ENCODE data around the gene SRCAP. TPM values are rescaled to one million over a fixed set of nuclear protein-coding genes. Genes with fewer than 3 reads are reported as not detected.

Gene SRCAP
- total and polyA plus RNA-seq, 3 experiments from 2014 or later, result 33.0 to 76.3 (median 75.4) TPM

DNA sequence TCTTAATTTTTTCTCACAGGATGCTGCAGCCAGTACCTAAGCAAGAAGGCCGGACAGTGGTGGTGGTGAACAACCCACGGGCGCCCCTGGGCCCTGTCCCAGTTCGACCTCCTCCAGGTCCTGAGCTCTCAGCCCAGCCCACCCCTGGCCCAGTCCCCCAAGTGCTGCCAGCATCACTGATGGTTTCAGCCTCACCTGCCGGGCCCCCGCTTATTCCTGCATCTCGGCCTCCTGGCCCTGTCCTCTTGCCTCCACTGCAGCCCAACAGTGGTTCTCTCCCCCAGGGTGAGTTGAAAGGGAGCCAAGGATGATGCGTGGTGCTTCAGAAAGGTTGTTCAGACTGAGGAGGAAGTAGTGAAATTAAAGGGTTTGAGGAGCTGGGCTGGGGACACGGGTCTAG, 21.7 kb downstream of the SRCAP start:
- H3K9me3 ChIP-seq (ENCODE audit: low read length), result no peaks in the 10 kb centered on the region
- H3K27ac Mint-ChIP-seq, result peak overlapping the region in 4 of 8 donors; percentile 24 to 54 (median 34)
- no peak for DNase-seq
- peaks cover 20 to 30% (median 21%) of the 10 kb centered on the region in 3 donors for H3K4me1 Mint-ChIP-seq
- ChIA-PET CTCF (no interaction called here), POLR2A (no interaction called here)
- peaks cover 17 to 89% (median 37%) of the 10 kb centered on the region in 3 donors for H3K36me3 Mint-ChIP-seq
- peaks cover 12% of the 10 kb centered on the region for H3K4me1 ChIP-seq (ENCODE audit: insufficient read depth, low read length)
- H3K36me3 ChIP-seq (ENCODE audit: insufficient read depth, low read length), result peaks cover 80% of the 10 kb centered on the region
- H3K27me3 Mint-ChIP-seq, result no peaks in the 10 kb centered on the region
- no peaks in the 10 kb centered on the region for H3K9me3 Mint-ChIP-seq
- no peaks in the 10 kb centered on the region for H3K27me3 ChIP-seq (ENCODE audit: insufficient read depth, low read length, poor library complexity, severe bottlenecking)
- no peak overlapping the region for H3K4me3 ChIP-seq (ENCODE audit: low read length)
- no peak overlapping the region for H3K27ac ChIP-seq (ENCODE audit: low read depth, low read length)
- H3K4me3 Mint-ChIP-seq, result no peak overlapping the region

DNA sequence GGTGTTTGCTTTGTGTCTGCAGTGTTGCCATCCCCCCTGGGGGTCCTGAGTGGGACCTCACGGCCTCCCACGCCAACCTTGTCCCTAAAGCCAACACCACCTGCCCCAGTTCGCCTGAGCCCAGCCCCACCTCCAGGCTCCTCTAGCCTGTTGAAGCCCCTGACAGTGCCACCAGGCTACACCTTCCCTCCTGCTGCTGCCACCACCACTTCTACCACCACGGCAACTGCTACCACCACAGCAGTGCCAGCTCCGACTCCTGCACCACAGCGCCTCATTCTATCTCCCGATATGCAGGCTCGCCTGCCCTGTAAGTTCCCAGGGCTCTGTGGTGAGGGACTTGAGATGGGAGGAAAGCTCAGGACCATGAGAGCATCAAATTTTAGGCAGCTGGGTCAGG, 22.2 kb downstream of the SRCAP start:
- no peak for DNase-seq
- POLR2A ChIA-PET, result no interaction called here
- H3K4me1 ChIP-seq (ENCODE audit: insufficient read depth, low read length), result peaks cover 7% of the 10 kb centered on the region
- Mint-ChIP-seq H3K36me3 (peaks cover 12 to 89% (median 35%) of the 10 kb centered on the region in 3 donors), H3K27me3 (no peaks in the 10 kb centered on the region), H3K4me3 (no peak overlapping the region), H3K9me3 (no peaks in the 10 kb centered on the region), H3K4me1 (peaks cover 15 to 29% (median 19%) of the 10 kb centered on the region in 3 donors), H3K27ac (peak overlapping the region in 3 of 8 donors; percentile 32 to 57 (median 47))
- H3K9me3 ChIP-seq (ENCODE audit: low read length), result no peaks in the 10 kb centered on the region
- peaks cover 75% of the 10 kb centered on the region for H3K36me3 ChIP-seq (ENCODE audit: insufficient read depth, low read length)
- CTCF ChIA-PET, result no interaction called here
- no peak overlapping the region for H3K27ac ChIP-seq (ENCODE audit: low read depth, low read length)
- H3K4me3 ChIP-seq (ENCODE audit: low read length), result no peak overlapping the region
- H3K27me3 ChIP-seq (ENCODE audit: insufficient read depth, low read length, poor library complexity, severe bottlenecking), result no peaks in the 10 kb centered on the region

DNA sequence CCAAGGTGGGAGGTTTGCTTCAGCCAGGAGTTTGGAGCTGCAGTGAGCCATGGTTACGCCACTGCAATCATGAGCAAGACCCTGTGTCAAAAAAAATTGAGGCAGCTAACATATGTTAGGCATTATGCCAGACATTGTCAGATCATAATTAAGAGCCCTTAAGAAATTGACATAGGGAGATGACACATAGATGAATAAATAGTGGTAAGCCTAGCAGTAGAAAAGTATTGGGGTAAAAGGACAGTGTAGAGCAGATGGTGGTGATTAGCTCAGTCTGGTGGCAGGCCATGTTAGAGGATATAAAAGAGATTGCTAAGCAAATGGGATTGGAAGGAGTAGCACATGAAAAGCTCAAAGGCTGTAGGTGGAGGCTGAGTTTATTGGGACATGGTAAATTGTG, 22.6 kb downstream of the SRCAP start:
- Histone ChIP-seq H3K4me3 (ENCODE audit: low read length) (no peak overlapping the region), H3K9me3 (ENCODE audit: low read length) (no peaks in the 10 kb centered on the region), H3K27ac (ENCODE audit: low read depth, low read length) (no peak overlapping the region), H3K36me3 (ENCODE audit: insufficient read depth, low read length) (peaks cover 71% of the 10 kb centered on the region), H3K4me1 (ENCODE audit: insufficient read depth, low read length) (peaks cover 5% of the 10 kb centered on the region), H3K27me3 (ENCODE audit: insufficient read depth, low read length, poor library complexity, severe bottlenecking) (no peaks in the 10 kb centered on the region)
- POLR2A ChIA-PET, result no interaction called here
- peaks cover 9 to 87% (median 31%) of the 10 kb centered on the region in 3 donors for H3K36me3 Mint-ChIP-seq
- CTCF ChIA-PET, result no interaction called here
- DNase-seq, result no peak
- peaks cover 11 to 26% (median 15%) of the 10 kb centered on the region in 3 donors for H3K4me1 Mint-ChIP-seq
- H3K9me3 Mint-ChIP-seq, result no peaks in the 10 kb centered on the region
- no peaks in the 10 kb centered on the region for H3K27me3 Mint-ChIP-seq
- peak overlapping the region in 3 of 8 donors; percentile 14 to 79 (median 20) for H3K27ac Mint-ChIP-seq
- no peak overlapping the region for H3K4me3 Mint-ChIP-seq

DNA sequence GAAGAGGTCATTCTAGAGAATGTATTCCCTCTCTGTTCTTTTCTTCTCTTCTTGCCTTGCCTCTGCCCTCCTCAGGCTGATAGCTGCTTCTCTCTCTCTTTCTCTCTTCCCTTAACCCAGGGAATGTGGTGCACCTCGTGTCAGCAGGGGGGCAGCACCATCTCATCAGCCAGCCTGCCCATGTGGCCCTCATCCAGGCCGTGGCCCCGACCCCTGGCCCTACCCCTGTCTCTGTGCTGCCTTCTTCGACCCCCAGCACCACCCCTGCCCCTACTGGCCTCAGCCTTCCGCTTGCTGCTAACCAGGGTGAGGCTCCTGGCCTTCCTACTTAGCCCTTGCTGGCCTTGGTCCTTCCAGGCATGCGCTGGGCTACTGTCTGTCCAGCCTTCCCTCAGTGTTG, 23.5 kb downstream of the SRCAP start:
- POLR2A ChIA-PET, result no interaction called here
- H3K36me3 Mint-ChIP-seq, result peaks cover 9 to 86% (median 29%) of the 10 kb centered on the region in 3 donors
- H3K27me3 Mint-ChIP-seq, result no peaks in the 10 kb centered on the region

DNA sequence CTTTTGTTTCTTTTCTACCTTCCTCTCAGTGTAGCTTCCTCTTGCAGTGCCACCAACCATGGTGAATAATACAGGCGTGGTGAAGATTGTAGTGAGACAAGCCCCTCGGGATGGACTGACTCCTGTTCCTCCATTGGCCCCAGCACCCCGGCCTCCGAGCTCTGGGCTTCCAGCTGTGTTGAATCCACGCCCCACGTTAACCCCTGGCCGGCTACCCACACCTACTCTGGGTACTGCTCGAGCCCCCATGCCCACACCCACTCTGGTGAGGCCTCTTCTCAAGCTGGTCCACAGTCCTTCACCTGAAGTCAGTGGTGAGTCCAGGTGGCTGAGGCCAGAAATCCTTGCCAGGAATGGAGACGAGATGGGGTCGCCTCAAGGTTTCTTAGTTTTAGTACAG, 23.9 kb downstream of the SRCAP start:
- no peak overlapping the region for H3K4me3 Mint-ChIP-seq
- H3K4me3 ChIP-seq (ENCODE audit: low read length), result no peak overlapping the region
- H3K27ac Mint-ChIP-seq, result peak overlapping the region in 1 of 8 donors; percentile 42
- H3K9me3 Mint-ChIP-seq, result no peaks in the 10 kb centered on the region
- no peaks in the 10 kb centered on the region for H3K9me3 ChIP-seq (ENCODE audit: low read length)
- no peaks in the 10 kb centered on the region for H3K4me1 ChIP-seq (ENCODE audit: insufficient read depth, low read length)
- ChIA-PET CTCF (interaction anchor here (1.4 kb wide), 1 partner anchor 170 kb away, joined by 3 read pairs; the partner anchor contains the start of gene BCL7C), POLR2A (no interaction called here)
- H3K36me3 ChIP-seq (ENCODE audit: insufficient read depth, low read length), result peaks cover 60% of the 10 kb centered on the region
- H3K4me1 Mint-ChIP-seq, result peaks cover 7 to 21% (median 8%) of the 10 kb centered on the region in 3 donors
- H3K36me3 Mint-ChIP-seq, result peaks cover 9 to 85% (median 29%) of the 10 kb centered on the region in 3 donors
- no peak for DNase-seq
- no peaks in the 10 kb centered on the region for H3K27me3 ChIP-seq (ENCODE audit: insufficient read depth, low read length, poor library complexity, severe bottlenecking)
- no peaks in the 10 kb centered on the region for H3K27me3 Mint-ChIP-seq
- no peak overlapping the region for H3K27ac ChIP-seq (ENCODE audit: low read depth, low read length)

More for the DNA sequence above, 23.5 kb downstream of the SRCAP start:
- peak overlapping the region in 1 of 8 donors; percentile 70 for H3K27ac Mint-ChIP-seq
- Histone ChIP-seq H3K27ac (ENCODE audit: low read depth, low read length) (no peak overlapping the region), H3K4me1 (ENCODE audit: insufficient read depth, low read length) (no peaks in the 10 kb centered on the region), H3K27me3 (ENCODE audit: insufficient read depth, low read length, poor library complexity, severe bottlenecking) (no peaks in the 10 kb centered on the region), H3K36me3 (ENCODE audit: insufficient read depth, low read length) (peaks cover 63% of the 10 kb centered on the region), H3K4me3 (ENCODE audit: low read length) (no peak overlapping the region), H3K9me3 (ENCODE audit: low read length) (no peaks in the 10 kb centered on the region)
- peaks cover 6 to 21% (median 8%) of the 10 kb centered on the region in 3 donors for H3K4me1 Mint-ChIP-seq
- H3K9me3 Mint-ChIP-seq, result no peaks in the 10 kb centered on the region
- no peak overlapping the region for H3K4me3 Mint-ChIP-seq
- CTCF ChIA-PET, result no interaction called here
- DNase-seq, result no peak

DNA sequence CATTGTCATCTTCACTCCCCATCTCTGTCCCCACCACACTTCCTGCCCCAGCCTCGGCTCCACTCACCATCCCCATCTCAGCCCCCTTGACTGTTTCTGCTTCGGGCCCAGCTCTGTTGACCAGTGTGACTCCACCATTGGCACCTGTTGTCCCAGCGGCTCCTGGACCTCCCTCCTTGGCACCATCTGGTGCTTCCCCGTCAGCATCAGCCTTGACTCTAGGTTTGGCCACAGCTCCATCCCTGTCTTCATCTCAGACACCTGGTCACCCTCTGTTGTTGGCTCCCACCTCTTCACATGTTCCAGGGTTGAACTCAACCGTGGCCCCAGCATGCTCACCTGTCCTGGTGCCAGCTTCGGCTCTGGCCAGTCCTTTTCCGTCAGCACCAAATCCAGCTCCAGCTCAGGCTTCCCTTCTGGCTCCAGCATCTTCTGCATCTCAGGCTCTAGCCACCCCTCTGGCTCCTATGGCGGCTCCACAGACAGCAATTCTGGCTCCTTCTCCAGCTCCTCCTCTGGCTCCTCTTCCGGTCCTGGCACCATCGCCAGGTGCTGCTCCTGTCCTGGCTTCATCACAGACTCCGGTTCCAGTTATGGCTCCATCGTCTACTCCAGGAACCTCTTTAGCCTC, 24.9 kb downstream of the SRCAP start:
- no peaks in the 10 kb centered on the region for H3K27me3 Mint-ChIP-seq
- peaks cover 8 to 21% (median 9%) of the 10 kb centered on the region in 3 donors for H3K4me1 Mint-ChIP-seq
- H3K36me3 Mint-ChIP-seq, result peaks cover 9 to 85% (median 31%) of the 10 kb centered on the region in 3 donors
- Histone ChIP-seq H3K4me3 (ENCODE audit: low read length) (no peak overlapping the region), H3K36me3 (ENCODE audit: insufficient read depth, low read length) (peaks cover 65% of the 10 kb centered on the region), H3K4me1 (ENCODE audit: insufficient read depth, low read length) (no peaks in the 10 kb centered on the region), H3K9me3 (ENCODE audit: low read length) (no peaks in the 10 kb centered on the region), H3K27ac (ENCODE audit: low read depth, low read length) (no peak overlapping the region), H3K27me3 (ENCODE audit: insufficient read depth, low read length, poor library complexity, severe bottlenecking) (no peaks in the 10 kb centered on the region)
- ChIA-PET CTCF (interaction anchor here (1.4 to 1.5 kb wide), 2 partner anchors 24 to 169 kb away, joined by 3 to 4 read pairs; partner anchors contain the start of gene BCL7C), POLR2A (no interaction called here)
- H3K4me3 Mint-ChIP-seq, result peak overlapping the region in 1 of 7 donors; percentile 76
- no peaks in the 10 kb centered on the region for H3K9me3 Mint-ChIP-seq
- H3K27ac Mint-ChIP-seq, result peak overlapping the region in 7 of 8 donors; percentile 38 to 95 (median 68)
- DNase-seq, result no peak

DNA sequence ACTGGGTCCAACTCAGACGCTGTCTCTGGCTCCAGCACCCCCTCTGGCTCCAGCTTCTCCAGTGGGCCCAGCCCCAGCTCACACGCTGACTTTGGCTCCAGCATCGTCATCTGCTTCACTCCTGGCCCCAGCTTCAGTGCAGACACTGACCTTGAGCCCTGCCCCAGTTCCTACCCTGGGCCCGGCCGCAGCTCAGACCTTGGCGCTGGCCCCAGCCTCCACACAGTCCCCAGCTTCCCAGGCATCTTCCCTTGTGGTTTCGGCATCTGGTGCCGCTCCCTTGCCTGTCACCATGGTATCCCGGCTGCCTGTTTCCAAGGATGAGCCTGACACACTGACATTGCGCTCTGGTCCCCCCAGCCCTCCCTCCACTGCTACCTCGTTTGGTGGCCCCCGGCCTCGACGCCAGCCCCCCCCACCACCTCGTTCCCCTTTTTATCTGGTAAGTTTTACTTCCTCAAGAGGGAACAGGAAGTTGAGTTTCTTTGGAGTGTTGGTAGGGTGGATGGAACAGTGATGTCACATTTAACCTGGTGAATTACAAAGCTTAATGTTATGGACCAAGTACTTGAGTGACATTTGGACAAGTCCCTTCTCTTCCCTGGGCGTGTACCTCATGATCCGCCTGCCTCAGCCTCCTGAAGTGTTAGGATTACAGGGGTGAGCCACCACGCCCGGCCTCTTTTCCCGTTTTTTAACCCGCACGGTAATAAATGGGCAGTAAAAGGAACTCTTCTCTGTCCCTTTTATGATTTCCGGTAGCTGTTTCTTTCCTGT, 25.9 kb downstream of the SRCAP start:
- peaks cover 7 to 20% (median 9%) of the 10 kb centered on the region in 3 donors for H3K4me1 Mint-ChIP-seq
- no peaks in the 10 kb centered on the region for H3K9me3 Mint-ChIP-seq

DNA sequence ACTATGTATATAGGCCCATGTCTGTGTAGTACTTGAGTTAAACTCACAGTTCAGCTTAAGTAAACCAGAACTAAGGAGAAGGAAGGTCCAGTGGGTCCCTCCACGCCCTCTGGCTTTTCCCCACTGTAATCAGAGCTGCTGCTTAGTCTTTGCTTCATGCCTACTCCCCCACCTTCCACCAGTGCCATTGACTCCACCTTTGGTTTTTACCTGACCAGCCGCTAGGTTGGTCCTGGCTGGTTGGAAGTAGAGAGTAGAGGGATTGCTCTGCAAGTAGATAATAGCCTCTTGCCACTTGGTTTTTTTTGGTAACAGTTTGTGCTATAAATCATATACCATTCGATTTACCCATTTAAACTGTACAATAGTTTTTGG, 26.4 kb downstream of the SRCAP start:
- H3K9me3 Mint-ChIP-seq, result no peaks in the 10 kb centered on the region
- no peak overlapping the region for H3K4me3 Mint-ChIP-seq
- peaks cover 69% of the 10 kb centered on the region for H3K36me3 ChIP-seq (ENCODE audit: insufficient read depth, low read length)
- POLR2A ChIA-PET, result no interaction called here
- H3K27me3 Mint-ChIP-seq, result no peaks in the 10 kb centered on the region
- no peaks in the 10 kb centered on the region for H3K9me3 ChIP-seq (ENCODE audit: low read length)
- H3K27ac ChIP-seq (ENCODE audit: low read depth, low read length), result no peak overlapping the region
- no peak overlapping the region for H3K4me3 ChIP-seq (ENCODE audit: low read length)
- no peaks in the 10 kb centered on the region for H3K27me3 ChIP-seq (ENCODE audit: insufficient read depth, low read length, poor library complexity, severe bottlenecking)
- peak overlapping the region in 3 of 8 donors; percentile 23 to 50 (median 37) for H3K27ac Mint-ChIP-seq
- H3K36me3 Mint-ChIP-seq, result peaks cover 9 to 87% (median 28%) of the 10 kb centered on the region in 3 donors
- CTCF ChIA-PET, result no interaction called here
- H3K4me1 ChIP-seq (ENCODE audit: insufficient read depth, low read length), result no peaks in the 10 kb centered on the region
- DNase-seq, result no peak
- peaks cover 4 to 17% (median 9%) of the 10 kb centered on the region in 3 donors for H3K4me1 Mint-ChIP-seq

More for the DNA sequence above, 25.9 kb downstream of the SRCAP start:
- Histone ChIP-seq H3K27me3 (ENCODE audit: insufficient read depth, low read length, poor library complexity, severe bottlenecking) (no peaks in the 10 kb centered on the region), H3K4me3 (ENCODE audit: low read length) (no peak overlapping the region), H3K27ac (ENCODE audit: low read depth, low read length) (no peak overlapping the region), H3K36me3 (ENCODE audit: insufficient read depth, low read length) (peaks cover 70% of the 10 kb centered on the region), H3K9me3 (ENCODE audit: low read length) (no peaks in the 10 kb centered on the region), H3K4me1 (ENCODE audit: insufficient read depth, low read length) (no peaks in the 10 kb centered on the region)
- ChIA-PET POLR2A (interaction anchor here (0.6 kb wide), 1 partner anchor 132 kb away, joined by 3 read pairs; no protein-coding TSS in a partner anchor), CTCF (interaction anchor here (1.5 kb wide), 1 partner anchor 23 kb away, joined by 4 read pairs; no protein-coding TSS in a partner anchor)
- no peak for DNase-seq
- Mint-ChIP-seq H3K36me3 (peaks cover 12 to 88% (median 31%) of the 10 kb centered on the region in 3 donors), H3K27ac (peak overlapping the region in 4 of 8 donors; percentile 23 to 76 (median 36)), H3K4me3 (no peak overlapping the region), H3K27me3 (no peaks in the 10 kb centered on the region)

All from CD8-positive, alpha-beta memory T cell (primary cell).